ENCODE data around the gene EMX1. TPM values are rescaled to one million over a fixed set of nuclear protein-coding genes. Genes with fewer than 3 reads are reported as not detected.

Gene EMX1
- total and polyA plus RNA-seq, 3 donors from 2014 or later = 4.5 to 13.2 (median 11.3) TPM

DNA sequence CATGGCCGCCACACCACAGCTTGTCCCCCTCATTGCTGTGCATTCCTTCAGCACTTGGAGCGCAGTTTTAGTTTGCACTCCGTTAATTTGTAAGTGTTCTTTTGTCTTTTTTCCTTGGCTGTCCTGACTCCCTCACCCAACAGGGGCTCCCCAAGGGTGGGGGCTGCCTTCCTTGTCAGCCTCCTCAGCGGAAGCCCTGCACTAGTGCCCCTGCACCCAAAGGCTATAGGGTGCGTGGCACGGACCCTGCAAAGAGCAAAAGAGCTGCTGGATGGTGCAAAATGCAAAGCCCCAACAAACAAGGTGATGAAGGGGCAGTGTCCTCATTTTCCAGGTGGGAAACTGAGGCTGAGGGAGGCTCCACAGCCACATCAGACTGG, 46.8 kb downstream of the EMX1 start:
- 87 to 89% methylated on average over 5 to 6 of the region's 6 CpGs for WGBS, 2 donors
- intact Hi-C loops (cut with DNase I; ENCODE audit: low total_unique reads) = no loop called here

DNA sequence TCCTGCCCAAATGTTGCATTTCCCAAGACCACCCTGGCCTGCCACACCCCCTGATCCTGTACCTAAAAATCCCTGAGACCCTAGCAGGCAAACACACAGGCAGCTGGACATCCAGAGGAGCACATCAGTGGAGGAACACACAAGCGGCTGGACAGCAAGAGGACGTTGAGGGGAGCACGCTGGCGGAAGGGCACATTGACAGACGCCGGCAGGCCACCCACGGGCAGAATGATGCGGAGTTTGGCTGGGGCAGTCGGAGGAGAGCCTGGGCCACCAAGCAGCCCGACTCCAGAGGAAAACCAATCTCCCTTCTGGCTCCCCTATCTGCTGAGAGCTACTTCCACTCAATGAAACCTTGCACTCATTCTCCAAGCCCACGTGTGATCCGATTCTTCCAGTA, 47.7 kb downstream of the EMX1 start:
- no peaks in the 10 kb centered on the region for H3K36me3 ChIP-seq (ENCODE audit: low read depth, missing control alignments)

More for the DNA sequence above, 46.8 kb downstream of the EMX1 start:
- no peak for TF ChIP-seq POLR2A (IDR thresholded peaks at IDR 0.05)
- TF ChIP-seq, protein P1, sequence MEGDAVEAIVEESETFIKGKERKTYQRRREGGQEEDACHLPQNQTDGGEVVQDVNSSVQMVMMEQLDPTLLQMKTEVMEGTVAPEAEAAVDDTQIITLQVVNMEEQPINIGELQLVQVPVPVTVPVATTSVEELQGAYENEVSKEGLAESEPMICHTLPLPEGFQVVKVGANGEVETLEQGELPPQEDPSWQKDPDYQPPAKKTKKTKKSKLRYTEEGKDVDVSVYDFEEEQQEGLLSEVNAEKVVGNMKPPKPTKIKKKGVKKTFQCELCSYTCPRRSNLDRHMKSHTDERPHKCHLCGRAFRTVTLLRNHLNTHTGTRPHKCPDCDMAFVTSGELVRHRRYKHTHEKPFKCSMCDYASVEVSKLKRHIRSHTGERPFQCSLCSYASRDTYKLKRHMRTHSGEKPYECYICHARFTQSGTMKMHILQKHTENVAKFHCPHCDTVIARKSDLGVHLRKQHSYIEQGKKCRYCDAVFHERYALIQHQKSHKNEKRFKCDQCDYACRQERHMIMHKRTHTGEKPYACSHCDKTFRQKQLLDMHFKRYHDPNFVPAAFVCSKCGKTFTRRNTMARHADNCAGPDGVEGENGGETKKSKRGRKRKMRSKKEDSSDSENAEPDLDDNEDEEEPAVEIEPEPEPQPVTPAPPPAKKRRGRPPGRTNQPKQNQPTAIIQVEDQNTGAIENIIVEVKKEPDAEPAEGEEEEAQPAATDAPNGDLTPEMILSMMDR (IDR thresholded peaks at IDR 0.05) = no peak
- Histone ChIP-seq H3K27me3 (no peaks in the 10 kb centered on the region), H3K36me3 (ENCODE audit: low read depth, missing control alignments) (no peaks in the 10 kb centered on the region), H3K27ac (no peak overlapping the region), H3K9me3 (no peaks in the 10 kb centered on the region), H3K4me1 (peaks cover 7% of the 10 kb centered on the region), H3K4me3 (no peak overlapping the region)
- no peak for DNase-seq

DNA sequence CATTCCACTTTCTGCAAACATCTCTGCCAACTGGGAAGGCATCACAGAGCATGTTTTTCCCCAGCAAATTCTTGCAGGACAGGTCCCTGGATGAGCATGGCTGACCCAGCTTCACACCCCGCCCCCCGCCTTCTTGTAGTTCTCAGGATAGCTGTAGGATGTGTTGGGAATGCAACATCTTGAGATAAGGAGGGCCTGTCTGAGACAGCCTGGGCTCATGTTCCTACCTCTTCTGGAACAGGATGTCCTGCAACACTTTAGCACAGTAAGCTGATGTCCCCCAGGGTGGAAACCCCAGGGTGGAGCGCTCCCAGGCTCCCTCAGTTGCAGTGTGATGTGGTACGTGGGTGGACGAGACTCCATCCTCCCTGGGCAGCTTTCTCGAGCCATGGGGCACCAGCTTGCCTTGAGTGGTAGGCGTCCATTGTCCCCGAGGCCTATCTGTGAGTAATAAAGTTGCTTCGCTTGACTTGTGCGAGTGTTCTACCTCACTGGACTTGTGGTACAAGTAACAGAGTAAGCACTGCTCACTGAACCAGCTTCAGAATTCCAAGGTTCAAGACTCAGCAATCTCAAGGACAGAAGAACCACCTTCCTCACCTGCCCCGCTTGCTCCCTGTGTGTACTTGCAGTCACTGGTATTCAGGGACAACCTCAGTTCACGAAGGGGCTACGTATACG, 48.6 kb downstream of the EMX1 start:
- intact Hi-C loops (cut with DNase I; ENCODE audit: low total_unique reads) = no loop called here
- no peak overlapping the region for H3K27ac ChIP-seq
- no peaks in the 10 kb centered on the region for H3K36me3 ChIP-seq (ENCODE audit: low read depth, missing control alignments)
- WGBS, 2 donors = 67 to 85% methylated on average over 14 of the region's 14 CpGs
- H3K27me3 ChIP-seq = no peaks in the 10 kb centered on the region
- no peak overlapping the region for H3K4me3 ChIP-seq
- DNase-seq = no peak
- TF ChIP-seq, protein P1 (IDR thresholded peaks at IDR 0.05) = no peak
- TF ChIP-seq POLR2A (IDR thresholded peaks at IDR 0.05) = no peak
- peaks cover 7% of the 10 kb centered on the region for H3K4me1 ChIP-seq
- H3K9me3 ChIP-seq = no peaks in the 10 kb centered on the region

More for the DNA sequence above, 47.7 kb downstream of the EMX1 start:
- intact Hi-C loops (cut with DNase I; ENCODE audit: low total_unique reads) = no loop called here
- no peak for DNase-seq
- Histone ChIP-seq H3K4me3 (no peak overlapping the region), H3K27ac (no peak overlapping the region), H3K27me3 (no peaks in the 10 kb centered on the region), H3K4me1 (peaks cover 7% of the 10 kb centered on the region), H3K9me3 (no peaks in the 10 kb centered on the region)
- 83 to 93% methylated on average over 12 of the region's 12 CpGs for WGBS, 2 donors
- TF ChIP-seq, protein P1 (IDR thresholded peaks at IDR 0.05) = no peak
- no peak for TF ChIP-seq POLR2A (IDR thresholded peaks at IDR 0.05)

DNA sequence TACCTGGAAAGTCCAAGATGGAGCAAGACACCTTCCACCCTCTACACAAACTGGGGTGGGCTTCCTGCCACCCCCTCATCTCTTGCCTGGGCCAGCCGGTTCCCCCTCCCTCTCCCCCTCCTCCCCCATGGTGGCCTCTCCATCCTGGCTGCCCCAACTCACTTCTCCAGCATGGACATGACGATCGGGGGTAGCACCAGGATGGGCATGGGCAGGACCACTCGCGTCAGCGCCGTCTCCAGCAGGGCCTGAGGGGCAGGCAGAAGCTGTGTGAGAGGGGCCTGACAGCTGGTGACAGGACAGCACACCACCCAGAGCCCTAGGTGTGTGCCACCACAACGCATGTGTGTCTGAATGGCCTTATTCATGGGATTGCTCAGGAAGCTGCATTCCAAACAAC, 51.0 kb downstream of the EMX1 start:
- WGBS, 2 donors = 88 to 94% methylated on average over 8 of the region's 8 CpGs
- TF ChIP-seq, protein P1 (IDR thresholded peaks at IDR 0.05) = no peak
- TF ChIP-seq POLR2A (IDR thresholded peaks at IDR 0.05) = no peak
- H3K4me1 ChIP-seq = peaks cover 7% of the 10 kb centered on the region
- H3K4me3 ChIP-seq = no peak overlapping the region
- intact Hi-C loops (cut with DNase I; ENCODE audit: low total_unique reads) = no loop called here
- no peak for DNase-seq
- no peaks in the 10 kb centered on the region for H3K36me3 ChIP-seq (ENCODE audit: low read depth, missing control alignments)
- no peaks in the 10 kb centered on the region for H3K27me3 ChIP-seq
- no peak overlapping the region for H3K27ac ChIP-seq
- H3K9me3 ChIP-seq = no peaks in the 10 kb centered on the region

GRCh38 chr2:72969706-72970105, 52.4 kb downstream of the EMX1 start:
- TF ChIP-seq POLR2A (IDR thresholded peaks at IDR 0.05) = no peak
- TF ChIP-seq, protein P1 (IDR thresholded peaks at IDR 0.05) = no peak
- intact Hi-C loops (cut with DNase I; ENCODE audit: low total_unique reads) = no loop called here
- DNase-seq = no peak
- Histone ChIP-seq H3K27me3 (no peaks in the 10 kb centered on the region), H3K9me3 (no peaks in the 10 kb centered on the region), H3K4me3 (no peak overlapping the region), H3K4me1 (no peaks in the 10 kb centered on the region), H3K36me3 (ENCODE audit: low read depth, missing control alignments) (no peaks in the 10 kb centered on the region), H3K27ac (no peak overlapping the region)
- 81 to 82% methylated on average over 3 to 4 of the region's 4 CpGs for WGBS, 2 donors

Measured in testis (tissue), 3 donors.